Ammon's horn (tissue), 1 donor: ENCODE measurements around the gene AHR.
"Not testable (repeated sequence)": the region's sequence is repeated elsewhere in the genome, so short reads cannot be mapped to it uniquely, and the experiment has no call there.

Experiments used
- DNase-seq: peaks from one replicate; pipeline ENCODE4 v3.0.0-alpha.2; 2016; ENCODE audit warnings: low spot score

Gene AHR

GRCh38 chr7:17376595-17376994 is 78.1 kb downstream of the AHR start:
- DNase-seq, result no peak

- DNase-seq, result no peak
These were observed 82.5 kb downstream of the AHR start for GRCh38 chr7:17380736-17381662.

DNA sequence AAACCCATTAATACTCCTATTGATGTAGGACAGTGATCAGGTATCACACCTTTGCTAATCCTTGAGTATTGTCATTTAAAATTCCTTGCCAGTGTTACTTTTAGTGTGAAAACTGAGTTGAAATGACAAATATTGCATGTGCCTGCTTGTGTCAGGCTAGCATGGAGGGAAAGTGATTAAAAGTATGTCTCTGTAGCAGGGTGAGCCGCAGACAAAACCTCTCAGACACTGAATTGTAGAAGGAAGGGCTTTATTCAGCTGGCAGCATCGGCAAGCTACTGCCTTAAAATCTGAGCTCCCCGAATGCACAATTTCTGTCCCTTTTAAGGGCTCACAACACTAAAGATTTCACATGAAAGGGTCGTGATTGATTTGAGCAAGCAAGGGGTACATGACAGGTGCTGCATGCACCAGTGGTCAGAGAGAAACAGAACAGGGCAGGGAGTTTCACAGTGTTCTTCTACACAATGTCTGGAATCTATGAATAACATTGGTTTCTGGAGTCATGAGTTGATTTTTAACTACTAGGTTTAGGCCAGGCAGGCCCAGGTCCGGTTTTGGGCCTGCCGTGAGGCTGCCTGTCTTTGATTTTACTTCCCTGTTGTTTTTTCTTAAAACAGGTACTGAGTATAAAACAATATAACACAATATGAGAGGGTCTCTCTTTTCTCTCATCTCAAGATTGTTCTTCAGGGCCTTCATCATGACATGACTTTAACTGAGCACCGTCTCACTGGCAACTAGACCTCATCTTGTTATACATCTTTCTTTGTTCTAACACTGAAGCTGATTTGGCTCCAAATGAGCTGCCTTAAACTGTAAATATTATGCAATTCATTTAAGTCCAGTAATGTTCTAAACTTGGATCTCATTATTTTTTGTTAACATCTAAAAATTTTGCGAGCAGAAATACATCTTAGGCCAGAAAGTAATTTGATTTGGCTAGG is 84.2 kb downstream of the AHR start:
- DNase-seq, result not testable (repeated sequence)

DNA sequence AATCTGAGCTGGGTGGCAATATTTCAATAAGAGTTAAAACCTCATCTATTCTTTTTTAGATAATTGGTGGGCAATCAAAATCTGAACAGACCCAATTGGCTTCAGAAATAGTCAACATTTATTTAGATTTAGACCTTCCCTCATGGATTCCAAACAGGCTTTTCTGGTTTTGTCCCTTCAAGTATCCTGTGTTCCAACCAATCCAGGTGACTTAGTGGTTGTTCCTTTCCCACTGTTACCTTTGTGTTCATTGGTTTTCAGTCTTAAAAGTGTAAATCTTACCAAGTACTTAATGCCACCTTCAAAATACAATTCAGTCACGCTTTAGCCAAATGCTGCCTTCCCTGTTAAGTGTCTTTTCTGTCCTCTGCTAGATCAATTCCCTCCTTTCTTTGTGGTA is 85.9 kb downstream of the AHR start:
- no peak for DNase-seq

DNA sequence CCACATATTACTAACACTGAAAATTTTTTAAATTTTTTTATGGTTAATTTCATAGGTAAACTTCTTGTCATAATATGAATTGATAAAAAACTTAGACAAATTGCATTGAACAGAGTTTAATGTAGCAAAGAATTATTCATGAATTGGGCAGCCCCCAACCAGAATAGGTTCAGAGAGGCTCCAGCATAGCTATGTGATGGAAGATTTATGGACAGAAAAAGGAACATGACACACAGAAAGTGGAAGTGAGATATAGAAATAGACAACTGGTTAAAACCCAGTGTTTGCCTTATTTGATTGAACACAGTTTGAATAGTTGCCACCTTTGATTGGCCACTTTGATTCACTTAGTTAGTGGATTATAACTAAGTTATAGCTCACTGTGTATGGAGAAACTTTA is 87.2 kb downstream of the AHR start:
- DNase-seq, result no peak

DNA sequence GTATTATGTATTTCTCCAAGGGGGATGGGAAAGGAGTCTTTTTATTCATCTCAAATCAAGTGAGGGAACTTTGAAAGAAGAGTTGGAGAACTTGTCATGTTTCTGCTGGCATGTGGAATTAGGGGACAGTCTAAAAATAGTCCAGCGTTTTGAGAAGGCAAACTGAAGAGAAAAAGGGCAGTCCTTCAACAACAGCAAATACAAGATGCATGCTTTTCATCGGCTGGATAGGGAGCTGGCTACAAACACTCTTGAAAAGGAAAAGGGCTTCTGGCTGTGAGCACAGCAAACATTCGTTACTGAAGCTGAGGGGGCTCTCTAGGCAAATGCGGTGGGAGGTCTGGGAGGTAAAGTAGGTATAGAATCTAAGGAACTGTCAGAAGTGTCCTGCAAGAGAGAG is 91.9 kb downstream of the AHR start:
- DNase-seq, result no peak

DNA sequence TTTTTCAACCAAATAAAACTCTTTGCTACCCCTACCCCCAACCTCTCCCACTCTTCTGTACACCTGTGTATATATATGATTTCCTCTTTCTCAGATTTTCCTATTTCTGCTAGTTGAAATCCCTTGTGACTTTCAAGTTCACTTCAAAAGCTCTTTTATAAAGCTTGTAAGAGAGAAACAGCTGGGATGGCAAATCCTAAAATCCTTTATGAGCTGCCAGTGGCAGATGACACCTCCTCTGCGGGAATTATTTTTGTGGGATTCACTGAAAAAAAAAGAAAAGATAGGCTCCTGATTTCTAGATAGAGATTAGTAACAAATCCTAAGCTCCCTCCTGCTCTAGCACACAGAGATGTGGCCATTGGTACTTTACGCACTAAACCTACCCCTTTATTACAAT is 92.9 kb downstream of the AHR start:
- no peak for DNase-seq

DNA sequence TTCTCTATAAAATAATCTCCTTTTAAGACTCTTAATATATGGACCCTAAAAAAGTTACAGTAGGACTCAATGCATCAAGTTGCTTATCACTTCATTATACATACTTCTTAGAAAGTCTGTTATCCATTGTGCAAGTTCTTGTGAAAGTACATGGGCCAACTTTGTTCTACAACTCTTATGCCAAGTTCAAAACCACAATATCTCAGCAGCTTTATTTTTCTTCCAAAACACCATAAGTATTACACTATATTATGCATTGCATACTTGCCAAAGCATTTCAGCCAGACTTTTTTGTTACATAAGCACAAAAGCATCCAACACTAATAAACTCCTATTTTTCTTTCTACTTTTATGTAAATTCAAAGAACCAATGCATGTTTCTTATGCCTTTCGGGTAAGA is 94.4 kb downstream of the AHR start:
- DNase-seq, result no peak

DNA sequence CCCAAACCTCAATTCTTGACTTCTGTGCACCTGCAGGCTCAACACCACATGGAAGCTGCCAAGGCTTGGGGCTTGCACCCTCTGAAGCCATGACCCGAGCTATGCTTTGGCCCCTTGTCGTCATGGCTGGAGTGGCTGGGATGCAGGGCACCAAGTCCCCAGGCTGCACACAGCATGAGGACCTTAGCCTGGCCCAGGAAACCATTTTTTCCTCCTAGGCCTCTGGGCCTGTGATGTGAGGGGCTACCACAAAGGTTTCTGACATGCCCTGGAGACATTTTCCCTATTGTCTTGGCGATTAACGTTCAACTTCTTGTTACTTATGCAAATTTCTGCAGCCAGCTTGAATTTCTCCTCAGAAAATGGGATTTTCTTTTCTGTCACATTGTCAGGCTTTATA is 96.1 kb downstream of the AHR start:
- not testable (repeated sequence) for DNase-seq
